GM11168 (cell line): ENCODE results near the gene CA11.

ENCODE experiments used
- in situ Hi-C: fragments of 300-500 bp; cut with MboI; formaldehyde crosslinking; loops from one replicate; pipeline ENCODE4 v1.12.0; 2022; ENCODE audit warnings: low sequenced_read_pairs; ENCODE audit not compliant: unreplicated experiment

The CA11 gene

GRCh38 chr19:48616491-48617056 lies 29.4 kb downstream of the CA11 start:
- in situ Hi-C loops = no loop called here

- in situ Hi-C loops = no loop called here
Observed at GRCh38 chr19:48616041-48616436, 29.9 kb downstream of the CA11 start.

- in situ Hi-C loops = no loop called here
Observed at GRCh38 chr19:48615231-48616040, 30.6 kb downstream of the CA11 start.

GRCh38 chr19:48614436-48615230 lies 31.4 kb downstream of the CA11 start, which contains the start of gene FAM83E:
TSS of gene FAM83E (minus strand) at chr19:48615076. CDS start at chr19:48613372, 1,704 bp downstream.
- in situ Hi-C loops = no loop called here

GRCh38 chr19:48613852-48614435 lies 32.0 kb downstream of the CA11 start:
- in situ Hi-C loops = no loop called here

- in situ Hi-C loops = no loop called here
Observed at GRCh38 chr19:48613024-48613851, 32.7 kb downstream of the CA11 start.

- in situ Hi-C loops = no loop called here
Observed at GRCh38 chr19:48611872-48612271, 34.1 kb downstream of the CA11 start.

- in situ Hi-C loops = no loop called here
Observed at GRCh38 chr19:48609571-48610108, 36.3 kb downstream of the CA11 start.

GRCh38 chr19:48608798-48609263 lies 37.2 kb downstream of the CA11 start:
- in situ Hi-C loops = no loop called here

GRCh38 chr19:48607359-48607755 lies 38.6 kb downstream of the CA11 start:
- in situ Hi-C loops = no loop called here

GRCh38 chr19:48606463-48607358 lies 39.3 kb downstream of the CA11 start, which contains the start of gene SPACA4:
TSS of gene SPACA4 (plus strand) at chr19:48606742. CDS start at chr19:48606979, 237 bp downstream.
- in situ Hi-C loops = no loop called here

GRCh38 chr19:48603850-48604249 lies 42.1 kb downstream of the CA11 start:
- in situ Hi-C loops = no loop called here

- in situ Hi-C loops = no loop called here
Observed at GRCh38 chr19:48603449-48603848, 42.5 kb downstream of the CA11 start.

- in situ Hi-C loops = no loop called here
Observed at GRCh38 chr19:48603001-48603400, 43.0 kb downstream of the CA11 start.

GRCh38 chr19:48600679-48601417 lies 45.1 kb downstream of the CA11 start:
- in situ Hi-C loops = no loop called here

- in situ Hi-C loops = no loop called here
Observed at GRCh38 chr19:48598996-48599700, 46.8 kb downstream of the CA11 start.
